ENCODE results near the gene SH2D2A. TPM values are rescaled to one million over a fixed set of nuclear protein-coding genes. Genes with fewer than 3 reads are reported as not detected.
A peak's percentile ranks its signal among the peaks of the same experiment; 100 is the strongest.

Gene SH2D2A
- total RNA-seq, 2 donors from 2014 or later = 2.4 to 7.7 TPM

DNA sequence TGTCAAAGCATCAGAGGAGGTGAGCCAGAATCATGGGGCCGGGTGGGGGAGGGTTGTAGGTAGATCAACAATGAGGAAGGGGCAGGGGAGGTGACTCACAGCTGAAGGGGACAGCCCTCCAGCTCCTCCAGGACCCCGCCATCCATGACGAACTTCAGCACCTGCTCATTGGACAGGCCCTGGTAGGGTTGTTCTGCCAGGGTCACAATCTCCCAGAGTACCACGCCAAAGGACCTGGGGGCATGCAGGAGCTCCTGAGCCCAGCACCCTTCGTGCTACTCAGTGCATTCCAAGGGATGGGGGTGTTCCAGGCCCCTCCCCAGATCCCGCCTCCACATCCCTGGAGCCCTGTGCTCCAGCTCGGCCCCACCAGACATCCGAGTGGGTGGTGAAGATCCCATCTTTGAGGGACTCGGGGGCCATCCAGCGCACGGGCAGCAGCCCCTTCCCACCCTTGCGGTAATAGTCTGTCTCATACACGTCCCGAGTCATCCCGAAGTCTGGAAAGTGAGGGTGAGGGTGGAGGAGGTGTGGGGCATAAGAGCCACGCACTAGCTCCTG is 24.7 kb upstream of the SH2D2A start:
- TF ChIP-seq, protein P1, sequence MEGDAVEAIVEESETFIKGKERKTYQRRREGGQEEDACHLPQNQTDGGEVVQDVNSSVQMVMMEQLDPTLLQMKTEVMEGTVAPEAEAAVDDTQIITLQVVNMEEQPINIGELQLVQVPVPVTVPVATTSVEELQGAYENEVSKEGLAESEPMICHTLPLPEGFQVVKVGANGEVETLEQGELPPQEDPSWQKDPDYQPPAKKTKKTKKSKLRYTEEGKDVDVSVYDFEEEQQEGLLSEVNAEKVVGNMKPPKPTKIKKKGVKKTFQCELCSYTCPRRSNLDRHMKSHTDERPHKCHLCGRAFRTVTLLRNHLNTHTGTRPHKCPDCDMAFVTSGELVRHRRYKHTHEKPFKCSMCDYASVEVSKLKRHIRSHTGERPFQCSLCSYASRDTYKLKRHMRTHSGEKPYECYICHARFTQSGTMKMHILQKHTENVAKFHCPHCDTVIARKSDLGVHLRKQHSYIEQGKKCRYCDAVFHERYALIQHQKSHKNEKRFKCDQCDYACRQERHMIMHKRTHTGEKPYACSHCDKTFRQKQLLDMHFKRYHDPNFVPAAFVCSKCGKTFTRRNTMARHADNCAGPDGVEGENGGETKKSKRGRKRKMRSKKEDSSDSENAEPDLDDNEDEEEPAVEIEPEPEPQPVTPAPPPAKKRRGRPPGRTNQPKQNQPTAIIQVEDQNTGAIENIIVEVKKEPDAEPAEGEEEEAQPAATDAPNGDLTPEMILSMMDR (conservative IDR thresholded peaks at IDR 0.05) = no peak
- WGBS, 2 experiments (ENCODE audit: insufficient coverage in 1 of 2, insufficient read length in 1 of 2) = 82 to 86% methylated on average over 3 to 16 of the region's 16 CpGs

DNA sequence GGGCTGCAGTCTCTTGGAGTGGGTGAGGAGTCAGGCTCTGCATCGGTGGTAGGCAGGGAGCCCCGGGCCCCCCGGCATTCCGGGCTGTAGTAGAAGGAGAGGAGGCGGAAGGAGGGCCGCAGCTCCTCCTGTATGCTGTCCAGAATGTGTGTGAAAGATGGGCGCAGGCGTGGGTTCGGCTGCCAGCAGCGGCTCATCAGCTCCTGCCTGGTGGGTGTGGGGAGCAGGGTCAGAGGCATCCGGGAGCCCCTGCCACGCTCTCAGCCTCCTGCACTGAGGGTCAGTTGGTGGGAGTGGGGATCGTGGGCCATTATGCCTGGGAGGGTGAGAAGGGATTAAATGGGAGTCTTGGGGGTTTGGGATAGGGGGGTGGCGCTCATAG is 24.2 kb upstream of the SH2D2A start:
- peaks cover 6% of the 10 kb centered on the region for H3K4me1 Mint-ChIP-seq
- H3K27me3 ChIP-seq (ENCODE audit: control insufficient read depth, insufficient read depth, low read length, poor library complexity, severe bottlenecking) = peaks cover 75% of the 10 kb centered on the region
- H3K27me3 Mint-ChIP-seq (ENCODE audit: insufficient read depth) = peaks cover 89% of the 10 kb centered on the region

More for the DNA sequence above, 24.7 kb upstream of the SH2D2A start:
- peak; percentile 64 for DNase-seq
- no peaks in the 10 kb centered on the region for H3K36me3 ChIP-seq (ENCODE audit: control insufficient read depth, insufficient read depth, low read length)
- no peaks in the 10 kb centered on the region for H3K4me1 ChIP-seq (ENCODE audit: control insufficient read depth, insufficient read depth, low read length)
- Mint-ChIP-seq H3K9me3 (no peaks in the 10 kb centered on the region), H3K27me3 (ENCODE audit: insufficient read depth) (peaks cover 89% of the 10 kb centered on the region), H3K4me3 (no peak overlapping the region), H3K4me1 (peaks cover 6% of the 10 kb centered on the region), H3K27ac (no peak overlapping the region), H3K36me3 (ENCODE audit: low read depth) (no peaks in the 10 kb centered on the region)
- H3K27ac ChIP-seq (ENCODE audit: low read depth, low read length) = no peak overlapping the region
- peaks cover 75% of the 10 kb centered on the region for H3K27me3 ChIP-seq (ENCODE audit: control insufficient read depth, insufficient read depth, low read length, poor library complexity, severe bottlenecking)
- no peak overlapping the region for H3K9ac ChIP-seq (ENCODE audit: extremely low read depth, low read length, poor library complexity, severe bottlenecking)
- no peaks in the 10 kb centered on the region for H3K9me3 ChIP-seq (ENCODE audit: control insufficient read depth, low read length)
- H3K4me3 ChIP-seq (ENCODE audit: low read length) = no peak overlapping the region

DNA sequence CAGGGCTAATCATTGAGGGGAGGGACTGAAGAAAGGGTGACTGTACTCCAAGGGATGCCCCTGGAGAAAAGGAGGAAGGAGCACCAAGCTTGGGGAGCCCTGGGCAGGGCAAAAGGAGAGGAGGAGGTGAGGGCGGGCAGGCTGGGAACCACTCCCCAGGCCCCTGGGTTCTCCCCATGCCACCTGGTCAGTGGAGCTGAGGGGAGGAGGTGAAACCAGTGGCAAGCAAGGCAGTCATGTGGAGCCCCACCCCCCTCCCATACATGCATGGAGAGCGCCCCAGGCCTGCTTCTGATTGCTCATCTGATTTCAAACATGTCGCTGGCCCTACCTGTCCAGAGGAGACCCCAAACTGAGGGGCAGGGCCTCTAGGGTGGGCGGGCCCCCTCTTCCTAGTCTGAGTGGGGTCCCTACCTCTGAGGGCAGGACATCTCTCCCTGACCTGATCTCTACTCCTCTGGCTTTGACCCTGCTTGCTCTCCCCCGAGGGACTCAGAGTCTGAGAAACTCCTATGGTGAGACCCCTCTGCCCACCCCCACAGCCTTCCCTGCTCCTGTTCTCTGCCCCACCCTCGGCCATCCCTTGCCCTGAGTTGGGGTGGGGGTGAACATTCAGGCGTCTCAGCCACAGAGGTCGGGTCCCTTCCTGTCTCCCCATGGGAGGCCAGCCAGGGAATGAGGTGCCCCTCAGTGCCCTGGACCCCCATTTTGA is 23.7 kb upstream of the SH2D2A start:
- H3K9me3 Mint-ChIP-seq = no peaks in the 10 kb centered on the region
- Histone ChIP-seq H3K4me3 (ENCODE audit: low read length) (no peak overlapping the region), H3K27ac (ENCODE audit: low read depth, low read length) (no peak overlapping the region), H3K4me1 (ENCODE audit: control insufficient read depth, insufficient read depth, low read length) (no peaks in the 10 kb centered on the region), H3K27me3 (ENCODE audit: control insufficient read depth, insufficient read depth, low read length, poor library complexity, severe bottlenecking) (peaks cover 75% of the 10 kb centered on the region), H3K9ac (ENCODE audit: extremely low read depth, low read length, poor library complexity, severe bottlenecking) (no peak overlapping the region), H3K9me3 (ENCODE audit: control insufficient read depth, low read length) (no peaks in the 10 kb centered on the region), H3K36me3 (ENCODE audit: control insufficient read depth, insufficient read depth, low read length) (no peaks in the 10 kb centered on the region)
- no peak overlapping the region for H3K4me3 Mint-ChIP-seq
- no peaks in the 10 kb centered on the region for H3K36me3 Mint-ChIP-seq (ENCODE audit: low read depth)
- TF ChIP-seq, protein P1 (conservative IDR thresholded peaks at IDR 0.05) = no peak
- DNase-seq = no peak
- 70 to 72% methylated on average over 2 to 8 of the region's 8 CpGs for WGBS, 2 experiments (ENCODE audit: insufficient coverage in 1 of 2, insufficient read length in 1 of 2)
- H3K27me3 Mint-ChIP-seq (ENCODE audit: insufficient read depth) = peaks cover 89% of the 10 kb centered on the region
- peaks cover 3% of the 10 kb centered on the region for H3K4me1 Mint-ChIP-seq
- H3K27ac Mint-ChIP-seq = no peak overlapping the region

More for the DNA sequence above, 24.2 kb upstream of the SH2D2A start:
- Mint-ChIP-seq H3K27ac (no peak overlapping the region), H3K9me3 (no peaks in the 10 kb centered on the region), H3K36me3 (ENCODE audit: low read depth) (no peaks in the 10 kb centered on the region), H3K4me3 (no peak overlapping the region)
- TF ChIP-seq, protein P1 (conservative IDR thresholded peaks at IDR 0.05) = no peak
- no peak overlapping the region for H3K9ac ChIP-seq (ENCODE audit: extremely low read depth, low read length, poor library complexity, severe bottlenecking)
- H3K4me3 ChIP-seq (ENCODE audit: low read length) = no peak overlapping the region
- WGBS, 2 experiments (ENCODE audit: insufficient coverage in 1 of 2, insufficient read length in 1 of 2) = 87 to 100% methylated on average over 2 to 14 of the region's 14 CpGs
- no peaks in the 10 kb centered on the region for H3K4me1 ChIP-seq (ENCODE audit: control insufficient read depth, insufficient read depth, low read length)
- no peak overlapping the region for H3K27ac ChIP-seq (ENCODE audit: low read depth, low read length)
- H3K9me3 ChIP-seq (ENCODE audit: control insufficient read depth, low read length) = no peaks in the 10 kb centered on the region
- H3K36me3 ChIP-seq (ENCODE audit: control insufficient read depth, insufficient read depth, low read length) = no peaks in the 10 kb centered on the region
- no peak for DNase-seq

Measured in endodermal cell (in vitro differentiated cells).